ENCODE results near the gene ADAMTS2.

DNA sequence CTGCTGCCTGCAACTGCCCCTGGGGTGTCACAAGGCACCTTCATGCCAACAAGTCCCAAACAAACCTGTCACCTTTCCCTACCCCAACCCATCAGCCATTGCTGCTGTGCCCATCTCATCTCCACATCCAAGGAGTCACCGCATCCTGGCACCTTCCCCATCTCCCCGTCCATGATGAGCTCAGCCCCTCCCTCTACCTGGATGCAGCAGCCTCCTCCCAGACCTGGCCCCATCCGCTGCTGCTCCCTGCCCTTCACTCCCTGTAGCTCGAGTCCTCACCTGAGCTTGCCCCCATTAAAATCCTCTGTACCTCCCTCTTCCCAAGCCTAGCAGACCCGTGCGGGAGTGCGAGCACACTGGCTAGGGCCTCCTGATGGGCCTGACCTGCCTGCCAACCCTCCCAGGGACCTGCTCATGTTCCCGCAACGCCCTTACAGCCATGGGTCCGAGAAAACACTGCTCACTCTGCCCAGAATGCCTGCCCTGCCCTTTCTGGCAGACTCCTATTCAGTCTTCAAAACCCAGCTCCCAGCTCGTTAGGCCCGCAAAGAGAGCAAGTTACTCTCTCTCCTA is 110.6 kb downstream of the ADAMTS2 start:
- TF ChIP-seq EZH2 (IDR thresholded peaks at IDR 0.05; ENCODE audit: insufficient read depth, poor library complexity, severe bottlenecking), result no peak
- no peak for TF ChIP-seq EZH2phosphoT487 (IDR thresholded peaks at IDR 0.05; ENCODE audit: insufficient read depth, low read depth)
